DMS79 (cell line): Measurements from ENCODE around the gene NCK2.
"Not testable (repeated sequence)": the region's sequence is repeated elsewhere in the genome, so short reads cannot be mapped to it uniquely, and the experiment has no call there.

Source experiments
- DNase-seq: peaks from one replicate; lab custom pipeline; 2025; lab: John Stamatoyannopoulos, UW

Gene NCK2

DNA sequence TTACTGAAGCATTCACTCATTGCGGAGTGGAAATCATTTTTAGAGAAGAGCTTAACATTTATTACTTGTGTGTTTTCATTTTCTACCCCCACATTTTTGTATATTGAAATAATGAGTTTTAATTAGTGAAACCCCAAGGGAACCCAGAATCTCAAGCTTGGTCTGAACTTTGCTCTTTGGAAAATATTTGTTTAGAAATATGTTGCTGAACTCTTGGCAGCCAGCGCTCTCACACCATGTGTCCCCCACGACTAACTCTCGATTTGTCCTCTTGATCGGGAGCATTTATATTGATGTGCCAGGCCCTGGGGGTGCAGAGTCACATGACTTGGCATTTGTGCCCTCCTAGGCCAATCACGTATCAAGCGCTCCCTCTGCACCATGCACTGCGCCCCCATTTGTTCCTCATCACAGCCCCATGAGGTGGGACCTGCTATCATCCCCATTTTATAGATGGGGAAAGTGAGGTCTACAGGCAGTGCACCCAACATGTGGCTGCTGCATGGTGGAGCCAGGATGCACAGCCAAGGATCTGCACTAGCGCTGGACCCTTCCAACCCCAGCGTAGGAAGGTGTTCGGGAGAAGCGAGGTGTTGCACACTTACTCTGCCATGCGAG lies 149.7 kb downstream of the NCK2 start:
- no peak for DNase-seq

DNA sequence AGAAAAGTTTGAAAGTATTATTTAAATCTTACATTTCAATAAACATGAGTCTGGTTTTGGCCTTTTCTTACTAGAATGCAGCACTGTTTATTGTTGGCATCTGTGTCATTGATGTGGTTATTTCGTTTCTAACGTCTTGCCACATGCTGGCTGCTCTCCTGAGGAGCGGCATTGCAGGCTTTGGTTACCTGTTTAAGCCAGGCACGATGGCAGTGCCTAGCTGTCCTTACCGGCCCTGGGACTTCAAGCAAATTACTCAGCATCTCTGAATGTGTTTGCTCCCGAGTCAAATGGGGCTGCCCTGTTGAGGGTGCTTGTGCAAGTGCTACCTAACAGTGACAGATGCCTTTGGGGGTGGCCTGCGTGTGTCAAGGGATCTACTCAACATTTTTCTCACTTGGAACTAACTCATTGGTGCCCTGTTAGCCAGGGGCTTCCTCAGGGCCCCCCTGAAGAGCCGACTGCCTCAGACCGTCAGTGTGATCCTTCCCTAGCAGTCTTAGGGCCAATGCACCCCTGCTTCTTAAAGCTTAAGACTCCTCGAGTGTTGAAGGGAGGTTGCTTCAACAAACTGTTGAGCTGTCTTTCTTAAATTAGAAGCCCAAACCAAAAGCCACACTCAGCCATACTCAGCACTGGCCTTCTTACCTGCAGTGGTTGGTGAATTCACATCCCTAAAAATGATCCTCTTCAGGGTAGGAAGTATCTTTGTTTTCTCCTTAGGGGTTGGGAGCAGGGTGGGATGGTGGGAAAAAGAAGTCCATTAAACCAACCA lies 151.5 kb downstream of the NCK2 start:
- no peak for DNase-seq

DNA sequence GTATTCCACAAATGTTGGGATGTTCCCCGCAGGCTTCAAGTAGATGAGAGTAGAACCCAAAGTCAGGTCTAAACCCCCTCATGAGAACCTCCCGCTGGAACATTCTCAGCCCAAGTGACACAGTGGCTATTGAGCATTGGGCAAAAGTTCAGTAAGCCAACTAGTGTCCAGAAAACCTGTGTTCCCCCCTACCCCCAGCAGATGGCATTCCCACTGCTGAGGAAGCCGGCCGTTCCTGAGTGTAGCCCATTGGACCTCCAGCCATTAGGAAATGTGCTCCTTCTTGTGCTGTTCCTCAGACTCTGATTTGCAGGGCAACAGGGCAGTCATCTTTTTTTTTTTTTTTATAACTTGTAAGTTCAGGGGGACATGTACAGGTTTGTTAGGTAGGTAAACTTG lies 152.1 kb downstream of the NCK2 start:
- no peak for DNase-seq

DNA sequence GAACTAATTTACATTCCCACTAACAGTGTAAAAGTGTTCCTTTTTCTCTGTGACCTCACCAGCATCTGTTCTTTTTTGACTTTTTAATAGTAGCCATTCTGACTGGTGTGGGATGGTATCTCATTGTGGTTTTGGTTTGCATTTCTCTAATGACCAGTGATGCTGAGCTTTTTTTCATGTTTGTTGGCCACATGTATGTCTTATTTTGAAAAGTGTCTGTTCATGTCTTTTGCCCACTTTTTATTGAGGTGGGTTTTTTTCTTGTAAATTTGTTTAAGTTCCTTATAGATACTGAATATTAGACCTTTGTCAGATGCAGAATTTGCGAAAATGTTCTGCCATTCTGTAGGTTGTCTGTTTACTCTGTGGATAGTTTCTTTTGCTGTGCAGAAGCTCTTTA lies 153.0 kb downstream of the NCK2 start:
- not testable (repeated sequence) for DNase-seq

DNA sequence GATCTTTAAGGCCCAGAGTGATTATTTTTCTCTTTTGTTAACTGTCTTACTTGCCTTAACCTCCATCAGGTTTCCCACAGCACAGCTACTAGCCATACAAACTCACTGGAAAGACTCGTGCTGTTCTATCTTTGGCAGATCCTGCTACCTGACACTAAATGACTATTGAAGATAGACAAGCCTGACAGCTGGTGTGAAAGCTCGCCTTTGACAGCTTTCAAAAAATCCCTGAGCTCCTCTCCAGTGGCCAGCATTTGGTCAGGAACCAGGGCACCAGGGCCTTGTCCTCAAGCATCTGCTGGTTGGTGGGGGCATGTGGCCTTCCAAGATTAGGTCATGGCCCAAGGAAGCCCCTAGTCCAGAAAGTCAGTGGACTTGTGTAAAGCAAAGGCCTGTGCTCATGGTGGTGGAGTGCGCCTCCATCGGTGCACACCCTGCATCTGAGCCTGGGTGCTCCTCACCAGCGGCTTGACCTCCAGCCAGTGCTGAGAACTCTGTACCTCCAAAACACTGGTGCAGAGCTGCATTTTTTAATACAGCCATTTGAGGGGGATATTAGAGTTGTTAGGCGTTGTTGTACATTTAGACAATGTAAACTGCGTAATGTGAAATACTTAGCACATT lies 158.5 kb downstream of the NCK2 start:
- no peak for DNase-seq

DNA sequence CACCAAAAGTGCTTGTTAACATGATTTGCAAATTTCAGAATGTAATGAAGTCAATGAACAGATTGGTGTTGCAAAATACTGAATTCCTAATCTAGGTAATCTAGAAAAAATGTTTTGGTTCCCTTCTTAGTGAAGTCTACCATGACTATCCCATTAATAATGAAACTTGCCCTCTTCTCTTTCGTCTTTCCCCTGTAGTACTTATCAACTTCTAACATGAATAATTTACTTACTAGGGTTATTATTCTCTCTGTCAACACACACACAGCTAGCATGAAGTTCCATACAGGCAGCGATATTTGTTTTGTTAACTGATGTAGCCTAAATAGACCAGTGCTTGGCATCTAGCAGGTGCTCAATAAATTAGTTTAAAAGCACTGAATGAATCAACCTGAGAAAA lies 160.2 kb downstream of the NCK2 start:
- no peak for DNase-seq

DNA sequence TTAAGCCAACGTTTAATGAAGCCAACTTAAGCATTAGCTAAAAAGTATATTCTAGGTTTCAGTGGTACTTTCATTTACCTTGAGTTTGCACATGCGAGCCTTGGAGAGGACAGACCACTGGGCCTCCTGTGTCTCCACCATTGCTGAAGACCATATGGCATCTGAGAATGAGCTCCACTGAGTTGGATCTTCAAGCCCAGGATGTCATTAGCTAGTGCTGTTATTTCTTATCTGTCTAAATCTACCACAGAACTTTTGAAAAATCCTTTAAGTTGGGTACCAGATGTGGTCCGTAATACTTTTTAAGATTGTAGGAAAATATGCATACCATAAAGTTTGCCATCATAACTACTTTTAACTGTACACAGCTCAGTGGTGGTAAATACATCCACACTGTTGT lies 161.8 kb downstream of the NCK2 start:
- no peak for DNase-seq

DNA sequence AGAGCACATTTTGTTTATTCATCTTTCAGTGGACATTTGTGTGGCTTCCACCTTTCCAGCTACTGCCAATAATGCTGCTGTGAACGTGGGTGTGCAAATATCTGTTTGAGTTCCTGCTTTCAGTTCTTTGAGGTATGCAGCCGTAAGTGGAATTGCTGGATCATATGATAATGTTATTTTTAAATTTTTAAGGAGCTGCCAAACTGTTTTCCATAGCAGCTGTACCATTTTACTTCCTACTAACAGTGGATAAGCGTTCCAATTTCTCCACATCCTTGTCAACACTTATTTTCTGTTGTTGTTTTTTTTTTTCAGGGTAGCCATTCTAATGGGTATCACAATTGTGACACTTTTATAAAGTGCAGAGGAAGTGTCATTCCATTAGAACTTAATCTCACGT lies 162.5 kb downstream of the NCK2 start:
- no peak for DNase-seq

DNA sequence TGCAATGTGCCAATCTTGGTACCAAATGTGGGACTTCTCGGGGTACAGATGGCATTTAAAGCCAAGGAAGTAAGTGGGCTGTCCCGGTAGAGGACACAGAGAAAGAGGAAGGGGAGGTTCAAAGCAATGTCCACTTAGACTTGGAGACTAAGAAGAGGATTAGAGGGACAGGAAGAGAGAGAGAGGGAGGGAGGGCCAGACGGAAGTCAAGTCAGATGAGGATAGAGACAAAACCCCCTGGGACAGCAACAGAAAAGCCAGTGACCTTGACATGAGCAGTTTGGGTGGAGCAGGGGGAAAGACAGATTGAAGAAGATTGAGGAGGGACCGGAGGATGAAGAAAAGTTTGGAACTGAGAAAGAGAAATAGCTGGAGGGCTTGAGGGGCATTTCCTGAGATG lies 164.5 kb downstream of the NCK2 start:
- no peak for DNase-seq

DNA sequence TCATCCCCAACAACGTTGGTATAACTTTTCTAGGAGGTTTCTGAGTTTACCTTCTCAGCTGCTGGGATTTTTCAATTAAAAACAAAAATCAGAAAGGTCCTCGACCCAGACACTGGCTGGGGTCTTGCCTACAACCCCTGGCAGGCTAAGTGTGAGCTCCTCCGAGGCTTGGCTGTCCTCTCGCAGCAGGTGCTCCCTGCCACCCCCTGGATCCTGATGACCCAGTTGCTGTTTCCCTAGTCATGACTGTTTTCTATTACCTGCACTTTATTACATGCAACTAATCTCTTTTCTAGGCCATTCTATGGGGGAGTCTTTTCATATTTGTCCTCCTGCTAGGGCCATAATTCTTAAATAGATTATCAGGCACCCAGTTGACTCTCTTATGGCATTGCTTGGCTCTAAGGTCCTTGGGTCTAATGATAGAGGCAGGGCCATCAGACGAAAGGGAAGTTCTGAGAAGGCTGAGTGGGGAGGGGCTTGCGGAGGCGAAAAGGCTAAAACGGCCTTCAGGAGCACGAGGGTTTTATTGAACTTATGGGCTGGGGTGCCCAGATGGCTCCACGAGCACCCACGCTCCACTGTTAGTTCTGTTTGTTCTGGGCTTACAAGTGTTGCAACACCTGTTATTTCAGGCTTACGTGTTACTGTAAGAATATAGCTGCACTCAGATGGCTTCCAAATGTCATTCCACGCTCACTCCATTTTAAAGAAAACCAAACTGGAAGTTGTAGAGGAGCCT lies 166.0 kb downstream of the NCK2 start:
- no peak for DNase-seq

DNA sequence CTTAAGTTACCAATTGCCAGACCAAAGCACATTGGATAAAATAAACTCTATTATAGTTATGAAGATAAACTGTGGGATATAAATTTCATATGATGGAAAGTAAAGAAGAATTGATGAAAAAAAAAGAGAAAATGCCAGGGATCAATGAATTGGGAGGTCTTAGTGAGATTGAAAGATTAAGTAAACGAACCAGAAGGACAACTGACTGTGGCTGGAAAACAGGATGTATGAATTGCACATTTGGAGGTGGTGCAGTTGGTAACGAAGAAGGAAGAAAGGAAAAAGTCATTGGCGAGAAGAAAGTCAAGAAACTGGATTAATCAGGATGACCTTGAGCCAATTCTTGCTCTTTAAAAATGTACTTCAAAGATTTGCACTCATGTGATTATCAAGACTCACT lies 166.7 kb downstream of the NCK2 start:
- no peak for DNase-seq

DNA sequence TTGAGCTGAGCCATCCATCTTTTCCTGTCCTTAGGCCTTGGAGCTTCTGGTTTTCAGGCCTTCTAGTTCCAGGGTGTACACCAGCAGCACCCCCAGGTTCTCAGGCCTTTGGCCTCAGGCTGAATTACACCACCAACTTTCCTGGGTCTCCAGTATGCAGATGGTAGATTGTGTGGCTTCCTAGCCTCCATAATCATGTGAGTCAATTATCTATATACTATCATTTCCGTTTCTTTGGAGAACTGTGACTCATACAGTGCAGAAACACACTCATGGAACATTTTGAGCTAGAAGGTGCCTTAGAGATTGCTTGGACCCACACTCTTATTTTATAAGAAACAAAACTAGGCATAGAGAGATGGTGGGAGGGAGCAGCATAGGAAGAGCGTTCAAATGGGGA lies 167.4 kb downstream of the NCK2 start:
- DNase-seq, result no peak

DNA sequence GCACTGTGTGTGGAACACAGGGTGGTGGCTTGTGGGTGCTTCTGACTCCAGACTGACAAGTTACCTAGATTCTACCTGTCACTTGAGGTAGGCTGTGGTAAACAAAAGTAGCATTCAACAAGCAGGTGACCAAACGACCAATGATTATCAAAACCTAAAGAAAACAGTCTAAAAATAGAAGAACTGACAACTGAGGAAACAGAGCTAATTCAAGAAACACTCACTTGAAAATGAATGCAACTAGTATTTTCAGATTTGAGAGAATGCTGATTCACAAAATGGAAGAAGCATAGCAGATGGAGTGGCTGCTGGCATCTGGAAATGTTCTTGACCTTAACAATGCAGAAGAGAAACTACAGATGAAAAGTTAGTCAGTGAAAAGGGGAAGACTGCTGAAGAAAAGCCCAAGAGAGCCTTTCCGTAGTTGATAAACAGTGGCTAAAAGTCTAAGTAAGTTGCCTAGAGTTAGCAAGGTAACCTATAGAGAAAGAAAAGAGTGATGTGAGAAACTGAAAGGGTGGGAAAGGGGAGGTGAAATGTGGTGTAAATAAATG lies 170.4 kb downstream of the NCK2 start:
- no peak for DNase-seq

DNA sequence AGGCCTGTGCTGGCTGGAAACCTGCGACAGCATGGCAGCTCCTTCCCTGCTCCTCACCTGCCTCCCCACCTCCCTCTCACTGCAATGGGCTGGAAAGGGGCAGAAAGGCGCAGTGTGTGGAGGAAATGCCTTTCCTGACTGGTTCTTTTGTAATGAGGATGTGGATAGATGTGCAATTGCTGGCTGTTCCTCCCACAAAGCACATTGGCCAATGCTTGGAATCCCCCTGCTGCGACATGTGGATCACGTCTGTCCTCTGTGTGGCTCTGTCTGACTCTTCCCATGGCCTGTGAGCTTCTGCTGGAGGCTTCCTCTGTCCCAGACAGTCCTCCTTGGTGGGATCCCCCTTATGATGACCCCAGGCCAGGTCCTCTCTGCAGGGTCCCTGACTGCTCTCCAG lies 172.5 kb downstream of the NCK2 start:
- DNase-seq, result no peak

DNA sequence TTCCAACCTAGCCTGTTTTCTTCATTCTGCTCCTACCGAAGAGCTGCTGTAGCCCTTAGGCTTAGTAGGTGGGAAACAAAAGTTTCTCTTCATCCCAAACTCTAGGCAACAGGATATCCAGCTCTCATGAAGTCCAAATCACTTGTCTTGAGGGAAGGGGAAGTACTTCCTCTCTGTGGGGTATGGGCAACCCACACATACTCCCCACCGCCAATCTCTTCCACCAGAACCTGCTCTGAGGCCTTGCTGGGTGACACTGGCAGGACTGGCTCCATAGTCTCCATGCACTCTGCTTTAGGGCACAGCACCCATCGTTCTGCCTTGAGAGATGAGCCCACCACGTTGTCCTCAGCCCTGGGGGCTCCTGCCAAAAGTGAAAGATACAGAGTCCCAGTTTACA lies 173.0 kb downstream of the NCK2 start:
- no peak for DNase-seq

DNA sequence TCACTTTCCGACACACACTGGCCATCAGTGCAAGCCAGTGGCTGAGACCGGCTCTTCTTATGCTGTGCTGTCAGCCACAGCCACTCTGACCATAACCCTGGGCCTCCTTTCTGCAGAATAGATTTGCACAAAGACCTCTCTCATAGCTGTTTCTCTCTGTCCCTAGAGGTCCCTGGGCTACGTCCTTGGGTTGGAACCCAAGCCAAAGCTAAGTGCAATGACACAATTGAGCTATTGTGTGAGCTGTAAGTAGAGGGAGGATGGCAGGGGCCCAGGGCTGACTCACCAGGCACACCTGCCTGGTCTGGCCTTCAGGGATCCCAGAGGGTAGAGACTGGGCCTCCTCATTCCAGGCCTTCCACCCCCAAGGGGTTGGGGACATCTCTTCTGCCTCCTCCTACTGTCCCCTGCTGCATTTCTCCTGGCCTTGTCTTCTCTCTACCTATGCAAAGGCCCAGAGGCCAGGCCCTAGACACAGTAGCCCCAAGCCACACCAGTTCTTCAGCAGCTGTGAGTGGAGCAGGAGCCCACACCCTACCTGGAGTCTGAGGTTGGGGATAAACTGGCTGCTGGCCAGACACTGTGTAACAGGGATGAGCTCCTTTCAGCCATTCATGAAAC lies 174.6 kb downstream of the NCK2 start:
- no peak for DNase-seq

DNA sequence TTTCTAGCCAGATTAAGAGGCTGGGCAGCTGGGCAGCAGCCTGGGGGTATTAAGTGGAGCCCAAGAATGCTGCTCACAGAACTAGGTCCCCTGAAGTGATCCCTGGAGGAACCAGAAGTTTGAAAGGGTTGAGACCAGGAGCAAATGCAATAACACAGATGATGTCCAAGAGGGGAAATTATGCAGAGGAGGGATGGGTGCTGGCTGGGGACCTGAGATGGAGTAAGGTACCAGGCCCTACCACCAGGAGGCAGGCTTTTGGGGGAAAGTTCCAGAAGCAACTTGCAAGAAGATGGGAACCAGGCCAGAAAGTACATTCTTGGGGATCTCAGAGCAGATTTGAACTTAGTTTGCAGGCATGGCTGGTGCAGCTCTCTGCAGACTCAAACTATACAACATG lies 175.1 kb downstream of the NCK2 start:
- no peak for DNase-seq

DNA sequence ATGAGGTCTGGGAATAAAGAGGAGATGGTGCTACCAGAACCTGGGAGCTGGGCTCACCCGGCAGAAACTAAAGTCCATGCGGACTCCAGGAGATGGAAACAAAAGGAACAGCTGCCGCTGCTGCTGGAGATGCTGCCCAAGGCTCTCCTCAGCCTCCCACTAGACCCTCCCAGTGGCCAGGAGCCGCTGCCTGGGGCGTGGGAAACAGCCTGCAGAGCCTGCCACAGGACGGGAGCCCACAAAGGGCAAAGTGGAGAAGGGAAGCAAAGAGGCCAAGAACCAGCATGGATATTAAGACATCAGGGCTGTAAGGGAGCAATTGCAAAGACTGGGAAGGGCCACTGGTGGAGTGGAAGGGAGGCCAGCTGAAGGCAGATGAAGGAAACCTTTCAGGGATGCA lies 179.6 kb downstream of the NCK2 start:
- no peak for DNase-seq

DNA sequence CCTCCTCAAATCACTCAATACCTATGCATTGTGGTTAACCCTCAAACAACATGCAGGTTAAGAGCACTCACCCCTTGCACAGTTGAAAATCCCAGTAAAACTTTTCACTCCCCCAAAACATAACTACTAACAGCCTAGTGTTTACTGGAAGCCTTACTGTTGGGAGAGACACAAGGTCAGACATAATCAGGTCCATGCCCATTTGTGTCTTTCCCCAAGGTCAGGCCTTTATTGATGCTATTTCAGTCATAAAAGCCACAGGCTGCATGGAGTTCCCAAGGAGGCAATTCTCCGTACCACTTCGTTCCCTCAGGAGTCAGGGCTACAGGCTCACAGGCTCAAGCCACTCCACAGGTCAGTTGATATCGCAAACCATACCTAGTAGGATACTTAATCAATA lies 180.2 kb downstream of the NCK2 start:
- no peak for DNase-seq

DNA sequence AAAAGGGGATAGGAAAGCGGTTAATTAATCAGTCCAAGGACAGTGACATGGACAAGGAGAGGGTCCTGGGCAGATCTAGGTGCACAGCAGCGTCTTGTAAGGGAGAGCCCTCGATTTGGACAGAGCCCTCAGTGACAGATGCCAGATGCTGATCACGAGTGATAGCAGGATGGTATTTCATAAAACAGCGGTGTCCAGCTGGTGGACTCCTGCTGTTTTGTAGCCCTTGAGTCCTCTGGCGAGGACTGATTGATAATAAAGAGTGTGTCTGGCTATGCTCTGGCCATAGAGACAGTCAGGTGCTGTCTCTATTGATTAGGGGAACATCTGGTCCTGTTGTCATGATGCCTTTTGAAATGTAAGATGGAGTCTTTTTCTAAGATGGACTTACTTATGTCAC lies 180.7 kb downstream of the NCK2 start:
- DNase-seq, result no peak

DNA sequence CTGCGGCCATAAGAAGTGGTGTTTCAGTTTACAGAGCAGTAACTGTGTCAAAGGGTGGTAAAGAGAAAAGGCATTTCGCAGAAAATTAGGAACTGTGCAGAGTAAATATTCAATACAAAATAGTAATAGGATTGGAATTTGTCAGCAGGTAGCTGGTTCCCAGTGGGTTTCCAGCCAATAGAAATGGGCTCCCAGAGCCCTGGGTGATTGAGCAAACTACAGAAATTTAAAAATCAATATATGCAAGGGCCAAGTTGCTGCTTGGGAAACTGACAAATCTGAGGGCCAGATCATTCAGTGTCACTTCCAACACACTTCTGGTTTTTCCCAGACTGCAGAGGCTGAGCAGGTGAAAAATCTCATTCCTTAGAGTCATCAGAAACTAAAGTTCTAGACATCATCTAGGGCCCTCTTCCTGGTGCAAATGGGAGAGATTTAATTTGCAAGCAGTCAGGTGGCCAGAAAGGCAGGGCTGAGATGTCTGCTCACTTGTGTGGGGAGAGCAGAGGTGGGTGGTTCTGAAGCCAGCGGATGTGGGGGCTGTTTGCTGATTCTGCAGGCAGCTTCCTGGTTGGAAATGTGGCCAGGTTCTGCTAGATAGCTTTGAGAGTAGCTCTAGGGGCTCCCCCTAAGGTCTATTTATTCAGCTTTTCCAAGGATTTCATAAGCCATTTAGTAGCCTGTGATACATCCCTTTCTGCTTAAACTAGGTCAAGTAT lies 182.4 kb downstream of the NCK2 start:
- no peak for DNase-seq
